Neuronal stem cell (in vitro differentiated cells): ENCODE results near the gene SLC13A4.

Source experiments
- DNase-seq: peaks from one replicate; pipeline ENCODE4 v3.0.0-alpha.2; 2013; ENCODE audit warnings: low spot score
- H2AFZ ChIP-seq: one replicate; pipeline ENCODE4 v1.6.1; 2013; ENCODE audit warnings: mild to moderate bottlenecking, low read length, inconsistent platforms
- H2AK5ac ChIP-seq: 2 replicates; pipeline ENCODE4 v1.6.1; 2013; ENCODE audit warnings: low read depth, mild to moderate bottlenecking, inconsistent platforms, low read length, moderate library complexity, mixed read lengths
- H2BK120ac ChIP-seq: 2 replicates; pipeline ENCODE4 v1.6.1; 2013; ENCODE audit warnings: low read depth, mild to moderate bottlenecking, inconsistent platforms, low read length, moderate library complexity, mixed read lengths
- H2BK12ac ChIP-seq: one replicate; pipeline ENCODE4 v1.6.1; 2013; ENCODE audit warnings: low read length, inconsistent platforms
- H2BK15ac ChIP-seq: 2 replicates; pipeline ENCODE4 v1.6.1; 2013; ENCODE audit warnings: mild to moderate bottlenecking, low read length, inconsistent platforms, mixed read lengths
- H2BK5ac ChIP-seq: one replicate; pipeline ENCODE4 v1.6.1; 2013; ENCODE audit warnings: inconsistent platforms, mild to moderate bottlenecking, low read length, moderate library complexity
- H3K14ac ChIP-seq: one replicate; pipeline ENCODE4 v1.6.1; 2013; ENCODE audit warnings: low read length, inconsistent platforms
- H3K18ac ChIP-seq: 2 replicates; pipeline ENCODE4 v1.6.1; 2013; ENCODE audit warnings: low read length, inconsistent platforms
- H3K23ac ChIP-seq: 2 replicates; pipeline ENCODE4 v1.6.1; 2013; ENCODE audit warnings: low read depth, mild to moderate bottlenecking, mixed read lengths, low read length, inconsistent platforms; ENCODE audit not compliant: poor library complexity
- H3K27ac ChIP-seq: replicated peaks from 3 replicates; pipeline ENCODE4 v1.5.1; 2013; ENCODE audit warnings: low read length, inconsistent platforms
- H3K27me3 ChIP-seq, 3 experiments: 2 replicates each; pipeline ENCODE4 v1.6.1; 2013; ENCODE audit warnings: low read length in 3 of 3, mild to moderate bottlenecking in 2 of 3, inconsistent platforms in 1 of 3, low read depth in 1 of 3, mixed read lengths in 1 of 3, moderate library complexity in 1 of 3; ENCODE audit not compliant: control insufficient read depth in 3 of 3, insufficient read depth in 3 of 3
- H3K36me3 ChIP-seq, 2 donors: replicated peaks in 1 of 2; 2 replicates each; pipeline ENCODE4 v1.6.1; 2013; ENCODE audit warnings: low read length in 2 of 2; ENCODE audit not compliant: control insufficient read depth in 2 of 2, insufficient read depth in 2 of 2
- H3K4ac ChIP-seq: 2 replicates; pipeline ENCODE4 v1.6.1; 2013; ENCODE audit warnings: inconsistent platforms, mild to moderate bottlenecking, low read length, moderate library complexity
- H3K4me1 ChIP-seq, 2 donors: 1 replicate in 1 of 2; 2 replicates in 1 of 2; pipeline ENCODE4 v1.6.1; 2013; ENCODE audit warnings: low read length in 2 of 2, low read depth in 1 of 2; ENCODE audit not compliant: control insufficient read depth in 2 of 2, insufficient read depth in 1 of 2
- H3K4me2 ChIP-seq: one replicate; pipeline ENCODE4 v1.6.1; 2013; ENCODE audit warnings: mild to moderate bottlenecking, low read length, inconsistent platforms; ENCODE audit not compliant: insufficient read depth, poor library complexity, severe bottlenecking
- H3K4me3 ChIP-seq, 2 donors: 2 replicates each; pipeline ENCODE4 v1.5.1; 2013; ENCODE audit warnings: low read length in 2 of 2, mild to moderate bottlenecking in 2 of 2, inconsistent platforms in 1 of 2, moderate library complexity in 1 of 2
- H3K79me1 ChIP-seq: one replicate; pipeline ENCODE4 v1.6.1; 2013; ENCODE audit warnings: low read depth, mild to moderate bottlenecking, inconsistent platforms, low read length, moderate library complexity
- H3K9ac ChIP-seq: one replicate; pipeline ENCODE4 v1.6.1; 2013; ENCODE audit warnings: mild to moderate bottlenecking, low read depth, low read length, inconsistent platforms; ENCODE audit not compliant: poor library complexity
- H3K9me3 ChIP-seq, 2 donors: replicated peaks in 1 of 2; 2 replicates each; pipeline versions ENCODE3 to v1.6.1; 2013; ENCODE audit warnings: low read length in 2 of 2, mild to moderate bottlenecking in 2 of 2, inconsistent platforms in 1 of 2, low read depth in 1 of 2, mixed read lengths in 1 of 2, moderate library complexity in 1 of 2; ENCODE audit not compliant: control insufficient read depth in 2 of 2, insufficient read depth in 1 of 2
- H4K8ac ChIP-seq: one replicate; pipeline ENCODE4 v1.6.1; 2013; ENCODE audit warnings: low read depth, mild to moderate bottlenecking, inconsistent platforms, low read length, moderate library complexity
- H4K91ac ChIP-seq: one replicate; pipeline ENCODE4 v1.6.1; 2013; ENCODE audit warnings: low read length, low read depth, mild to moderate bottlenecking, inconsistent platforms; ENCODE audit not compliant: poor library complexity
- whole genome bisulfite sequencing, 2 donors: extraction: QIAGEN DNeasy Blood & Tissue Kit; methylation state at CpG; one replicate each; pipeline ENCODE4 v1.1.7; 2013; ENCODE audit warnings: missing lambda C conversion rate in 2 of 2, mixed read lengths in 1 of 2; ENCODE audit not compliant: insufficient read length in 2 of 2, insufficient replicate concordance in 1 of 2; ENCODE audit errors: extremely low coverage in 2 of 2; 5-methylcytosine and 5-hydroxymethylcytosine counted together

The SLC13A4 gene

GRCh38 chr7:135712182-135712782, 15.7 kb downstream of the SLC13A4 start:
- no peak overlapping the region for H3K14ac ChIP-seq
- H3K27me3 ChIP-seq = no peaks in the 10 kb centered on the region
- H3K9me3 ChIP-seq = no peaks in the 10 kb centered on the region
- no peak overlapping the region for H3K4me2 ChIP-seq
- no peak overlapping the region for H3K4ac ChIP-seq
- no peak overlapping the region for H3K4me3 ChIP-seq
- H3K79me1 ChIP-seq = no peaks in the 10 kb centered on the region
- no peak overlapping the region for H2AK5ac ChIP-seq
- H3K4me1 ChIP-seq = peaks cover 4 to 5% of the 10 kb centered on the region in 2 donors
- H2AFZ ChIP-seq = no peak overlapping the region
- H3K27ac ChIP-seq = no peak overlapping the region
- no peak overlapping the region for H2BK15ac ChIP-seq
- no peak overlapping the region for H2BK5ac ChIP-seq
- H3K9ac ChIP-seq = no peak overlapping the region
- H3K18ac ChIP-seq = no peak overlapping the region
- no peaks in the 10 kb centered on the region for H3K36me3 ChIP-seq
- H4K91ac ChIP-seq = no peak overlapping the region
- no peak overlapping the region for H2BK120ac ChIP-seq
- H2BK12ac ChIP-seq = no peak overlapping the region
- DNase-seq = no peak
- no CpG with 5 or more reads among the region's 4 CpGs for WGBS, 2 donors
- no peak overlapping the region for H3K23ac ChIP-seq
- H4K8ac ChIP-seq = no peak overlapping the region

GRCh38 chr7:135711139-135711469, 16.9 kb downstream of the SLC13A4 start:
- no peak overlapping the region for H4K91ac ChIP-seq
- H2BK15ac ChIP-seq = no peak overlapping the region
- no peak overlapping the region for H3K18ac ChIP-seq
- no peak overlapping the region for H3K23ac ChIP-seq
- no peaks in the 10 kb centered on the region for H3K27me3 ChIP-seq
- no peak overlapping the region for H3K27ac ChIP-seq
- no peak overlapping the region for H3K4me2 ChIP-seq
- no peak overlapping the region for H3K14ac ChIP-seq
- no peak overlapping the region for H2BK120ac ChIP-seq
- H3K4me1 ChIP-seq = peaks cover 2 to 5% of the 10 kb centered on the region in 2 donors
- H3K9ac ChIP-seq = no peak overlapping the region
- no peak overlapping the region for H2AK5ac ChIP-seq
- H2BK5ac ChIP-seq = no peak overlapping the region
- no peak overlapping the region for H2BK12ac ChIP-seq
- WGBS, 2 donors = no CpG with 5 or more reads among the region's 8 CpGs
- peak overlapping the region; percentile 23 for H2AFZ ChIP-seq
- no peaks in the 10 kb centered on the region for H3K79me1 ChIP-seq
- H4K8ac ChIP-seq = no peak overlapping the region
- H3K9me3 ChIP-seq = no peaks in the 10 kb centered on the region
- H3K36me3 ChIP-seq = no peaks in the 10 kb centered on the region
- no peak overlapping the region for H3K4me3 ChIP-seq
- no peak overlapping the region for H3K4ac ChIP-seq
- no peak for DNase-seq

GRCh38 chr7:135710417-135711138, 17.4 kb downstream of the SLC13A4 start:
- H3K18ac ChIP-seq = peak overlapping the region; percentile 70
- no peak overlapping the region for H3K23ac ChIP-seq
- H3K4me1 ChIP-seq = peaks cover 2 to 5% of the 10 kb centered on the region in 2 donors
- H3K4me3 ChIP-seq = no peak overlapping the region
- no peak overlapping the region for H3K4me2 ChIP-seq
- no CpG with 5 or more reads among the region's 11 CpGs for WGBS, 2 donors
- H2AK5ac ChIP-seq = no peak overlapping the region
- H2BK5ac ChIP-seq = no peak overlapping the region
- no peak for DNase-seq
- peak overlapping the region; percentile 23 for H2AFZ ChIP-seq
- H3K79me1 ChIP-seq = no peaks in the 10 kb centered on the region
- no peaks in the 10 kb centered on the region for H3K36me3 ChIP-seq
- H3K27ac ChIP-seq = no peak overlapping the region
- H2BK120ac ChIP-seq = no peak overlapping the region
- H4K8ac ChIP-seq = no peak overlapping the region
- H2BK15ac ChIP-seq = no peak overlapping the region
- H2BK12ac ChIP-seq = no peak overlapping the region
- H3K27me3 ChIP-seq = no peaks in the 10 kb centered on the region
- H3K9ac ChIP-seq = no peak overlapping the region
- no peak overlapping the region for H3K14ac ChIP-seq
- H4K91ac ChIP-seq = no peak overlapping the region
- no peak overlapping the region for H3K4ac ChIP-seq
- no peaks in the 10 kb centered on the region for H3K9me3 ChIP-seq

- Histone ChIP-seq H2BK5ac (no peak overlapping the region), H3K18ac (no peak overlapping the region), H3K9ac (no peak overlapping the region), H2BK12ac (no peak overlapping the region), H4K8ac (no peak overlapping the region), H2AFZ (no peak overlapping the region), H3K4me3 (no peak overlapping the region), H3K27ac (no peak overlapping the region), H3K4me2 (no peak overlapping the region), H4K91ac (no peak overlapping the region), H3K4me1 (peaks cover 2 to 4% of the 10 kb centered on the region in 2 donors), H2BK120ac (no peak overlapping the region), H3K9me3 (no peaks in the 10 kb centered on the region), H3K79me1 (no peaks in the 10 kb centered on the region), H2AK5ac (no peak overlapping the region), H3K14ac (no peak overlapping the region), H3K4ac (no peak overlapping the region), H2BK15ac (no peak overlapping the region), H3K36me3 (no peaks in the 10 kb centered on the region), H3K27me3 (no peaks in the 10 kb centered on the region), H3K23ac (no peak overlapping the region)
- no CpG with 5 or more reads among the region's 3 CpGs for WGBS, 2 donors
- no peak for DNase-seq
These were observed 18.5 kb downstream of the SLC13A4 start for GRCh38 chr7:135709508-135709907.
